ENCODE data around the gene PLPP1.

- TF ChIP-seq, protein P1, sequence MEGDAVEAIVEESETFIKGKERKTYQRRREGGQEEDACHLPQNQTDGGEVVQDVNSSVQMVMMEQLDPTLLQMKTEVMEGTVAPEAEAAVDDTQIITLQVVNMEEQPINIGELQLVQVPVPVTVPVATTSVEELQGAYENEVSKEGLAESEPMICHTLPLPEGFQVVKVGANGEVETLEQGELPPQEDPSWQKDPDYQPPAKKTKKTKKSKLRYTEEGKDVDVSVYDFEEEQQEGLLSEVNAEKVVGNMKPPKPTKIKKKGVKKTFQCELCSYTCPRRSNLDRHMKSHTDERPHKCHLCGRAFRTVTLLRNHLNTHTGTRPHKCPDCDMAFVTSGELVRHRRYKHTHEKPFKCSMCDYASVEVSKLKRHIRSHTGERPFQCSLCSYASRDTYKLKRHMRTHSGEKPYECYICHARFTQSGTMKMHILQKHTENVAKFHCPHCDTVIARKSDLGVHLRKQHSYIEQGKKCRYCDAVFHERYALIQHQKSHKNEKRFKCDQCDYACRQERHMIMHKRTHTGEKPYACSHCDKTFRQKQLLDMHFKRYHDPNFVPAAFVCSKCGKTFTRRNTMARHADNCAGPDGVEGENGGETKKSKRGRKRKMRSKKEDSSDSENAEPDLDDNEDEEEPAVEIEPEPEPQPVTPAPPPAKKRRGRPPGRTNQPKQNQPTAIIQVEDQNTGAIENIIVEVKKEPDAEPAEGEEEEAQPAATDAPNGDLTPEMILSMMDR (IDR thresholded peaks at IDR 0.05) = no peak
- TF ChIP-seq USF2 (IDR thresholded peaks at IDR 0.05) = no peak
- TF ChIP-seq EP300 (IDR thresholded peaks at IDR 0.05) = no peak
- no peak for TF ChIP-seq POLR2A (IDR thresholded peaks at IDR 0.05; ENCODE audit: low read length)
- TF ChIP-seq CHD4 (IDR thresholded peaks at IDR 0.05; ENCODE audit: borderline replicate concordance) = no peak
- TF ChIP-seq, protein P2, sequence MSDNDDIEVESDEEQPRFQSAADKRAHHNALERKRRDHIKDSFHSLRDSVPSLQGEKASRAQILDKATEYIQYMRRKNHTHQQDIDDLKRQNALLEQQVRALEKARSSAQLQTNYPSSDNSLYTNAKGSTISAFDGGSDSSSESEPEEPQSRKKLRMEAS (IDR thresholded peaks at IDR 0.05) = no peak
Observed at GRCh38 chr5:55511010-55511409, 23.8 kb downstream of the PLPP1 start.

Measured in A549 (cell line).